Endothelial cell (in vitro differentiated cells): ENCODE data around the gene FSIP2. TPM values are rescaled to one million over a fixed set of nuclear protein-coding genes. Genes with fewer than 3 reads are reported as not detected.

Experiments
- DNase-seq: peaks from one replicate; pipeline ENCODE4 v3.0.0; 2021; ENCODE audit warnings: low spot score
- H3K27ac Mint-ChIP-seq: one replicate; pipeline ENCODE4 v1.8.0; 2021; ENCODE audit warnings: mixed read lengths, inconsistent platforms; ENCODE audit not compliant: unreplicated experiment
- H3K27me3 Mint-ChIP-seq: one replicate; pipeline ENCODE4 v1.8.0; 2021; ENCODE audit warnings: mild to moderate bottlenecking, moderate library complexity, mixed read lengths, inconsistent platforms; ENCODE audit not compliant: unreplicated experiment
- H3K36me3 Mint-ChIP-seq: one replicate; pipeline ENCODE4 v1.8.0; 2021; ENCODE audit warnings: mild to moderate bottlenecking, low read depth, mixed read lengths, inconsistent platforms; ENCODE audit not compliant: unreplicated experiment
- H3K4me1 Mint-ChIP-seq: one replicate; pipeline ENCODE4 v1.8.0; 2021; ENCODE audit warnings: mild to moderate bottlenecking, mixed read lengths, inconsistent platforms; ENCODE audit not compliant: unreplicated experiment
- H3K4me3 Mint-ChIP-seq: one replicate; pipeline ENCODE4 v1.8.0; 2021; ENCODE audit warnings: mild to moderate bottlenecking, mixed read lengths, inconsistent platforms; ENCODE audit not compliant: unreplicated experiment
- H3K9me3 Mint-ChIP-seq: one replicate; pipeline ENCODE4 v1.8.0; 2021; ENCODE audit warnings: mixed read lengths, inconsistent platforms; ENCODE audit not compliant: unreplicated experiment
- CTCF ChIP-seq: fragments of 200-600 bp; sonication (generic); IDR thresholded peaks from one replicate; pipeline ENCODE4 v1.5.0; 2021; ENCODE audit warnings: antibody characterized with exemption; ENCODE audit not compliant: unreplicated experiment
- total RNA-seq: library from RNA; stranded (reverse); fragmentation: NEBNext Ultra II Directional; extraction: Animal tissue kit (Norgen Biotek cat#: 25700); gene quantifications from one replicate; pipeline ENCODE4 v1.2.1, GENCODE V29; 2021; ENCODE audit not compliant: unreplicated experiment

FSIP2 gene
- total RNA-seq, 1 donor from 2014 or later: 9.0 TPM

GRCh38 chr2:185880396-185880795, 141.8 kb downstream of the FSIP2 start:
- Mint-ChIP-seq H3K27ac (no peak overlapping the region), H3K36me3 (no peaks in the 10 kb centered on the region), H3K9me3 (no peaks in the 10 kb centered on the region), H3K4me1 (no peaks in the 10 kb centered on the region), H3K27me3 (no peaks in the 10 kb centered on the region), H3K4me3 (no peak overlapping the region)
- DNase-seq: no peak
- no peak for TF ChIP-seq CTCF
